Progenitor cell of endocrine pancreas (in vitro differentiated cells): ENCODE results near the gene MRPL20. TPM values are rescaled to one million over a fixed set of nuclear protein-coding genes. Genes with fewer than 3 reads are reported as not detected.
A peak's percentile ranks its signal among the peaks of the same experiment; 100 is the strongest.

Experiments
- DNase-seq: peaks from one replicate; pipeline ENCODE4 v3.0.0; 2021; ENCODE audit warnings: low spot score; ENCODE audit not compliant: unreplicated experiment
- H3K27ac Mint-ChIP-seq: 2 replicates; pipeline ENCODE4 v1.8.0; 2021; ENCODE audit warnings: mild to moderate bottlenecking, moderate library complexity, mixed read lengths
- H3K27me3 Mint-ChIP-seq: 2 replicates; pipeline ENCODE4 v1.8.0; 2021; ENCODE audit warnings: mixed read lengths
- H3K36me3 Mint-ChIP-seq: 2 replicates; pipeline ENCODE4 v1.8.0; 2022; ENCODE audit warnings: mixed read lengths; ENCODE audit not compliant: insufficient read depth
- H3K4me1 Mint-ChIP-seq: 2 replicates; pipeline ENCODE4 v1.8.0; 2021; ENCODE audit warnings: low read depth, mixed read lengths
- H3K4me3 Mint-ChIP-seq: 2 replicates; pipeline ENCODE4 v1.8.0; 2021; ENCODE audit warnings: low read depth, mild to moderate bottlenecking, moderate library complexity, mixed read lengths
- H3K9me3 Mint-ChIP-seq: 2 replicates; pipeline ENCODE4 v1.8.0; 2021; ENCODE audit warnings: low read depth, mixed read lengths
- total RNA-seq: library from RNA; stranded (reverse); gene quantifications from 2 replicates; pipeline ENCODE4 v1.2.1, GENCODE V29; 2021
- TF ChIP-seq, protein P1 (sequence below): fragments of 200-600 bp; sonication (generic); IDR thresholded peaks from one replicate; pipeline ENCODE4 v1.5.0; 2021; ENCODE audit warnings: antibody characterized with exemption, mild to moderate bottlenecking; ENCODE audit not compliant: unreplicated experiment

MRPL20 gene
- total RNA-seq, 1 donor from 2014 or later: 109 TPM

DNA sequence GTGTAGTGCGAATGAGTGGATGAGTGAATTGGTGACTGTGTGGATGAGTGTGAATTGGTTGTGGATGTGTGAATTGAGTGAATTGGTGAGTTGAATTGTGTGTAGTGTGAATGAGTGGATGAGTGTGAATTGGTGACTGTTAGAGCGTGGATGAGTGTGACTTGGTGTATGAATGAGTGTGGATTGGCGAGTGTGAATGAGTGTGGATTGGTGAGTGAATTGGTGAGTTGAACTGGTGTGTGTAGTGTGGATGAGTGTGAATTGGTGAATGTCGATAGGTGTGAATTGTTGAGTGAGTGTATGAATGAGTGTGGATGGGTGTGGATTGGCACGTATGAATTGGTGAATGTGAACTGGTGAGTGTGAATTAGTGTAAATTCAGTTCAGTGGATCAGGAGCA lies 39.8 kb downstream of the MRPL20 start:
- no peaks in the 10 kb centered on the region for H3K9me3 Mint-ChIP-seq
- H3K4me3 Mint-ChIP-seq: no peak overlapping the region
- TF ChIP-seq, protein P1, sequence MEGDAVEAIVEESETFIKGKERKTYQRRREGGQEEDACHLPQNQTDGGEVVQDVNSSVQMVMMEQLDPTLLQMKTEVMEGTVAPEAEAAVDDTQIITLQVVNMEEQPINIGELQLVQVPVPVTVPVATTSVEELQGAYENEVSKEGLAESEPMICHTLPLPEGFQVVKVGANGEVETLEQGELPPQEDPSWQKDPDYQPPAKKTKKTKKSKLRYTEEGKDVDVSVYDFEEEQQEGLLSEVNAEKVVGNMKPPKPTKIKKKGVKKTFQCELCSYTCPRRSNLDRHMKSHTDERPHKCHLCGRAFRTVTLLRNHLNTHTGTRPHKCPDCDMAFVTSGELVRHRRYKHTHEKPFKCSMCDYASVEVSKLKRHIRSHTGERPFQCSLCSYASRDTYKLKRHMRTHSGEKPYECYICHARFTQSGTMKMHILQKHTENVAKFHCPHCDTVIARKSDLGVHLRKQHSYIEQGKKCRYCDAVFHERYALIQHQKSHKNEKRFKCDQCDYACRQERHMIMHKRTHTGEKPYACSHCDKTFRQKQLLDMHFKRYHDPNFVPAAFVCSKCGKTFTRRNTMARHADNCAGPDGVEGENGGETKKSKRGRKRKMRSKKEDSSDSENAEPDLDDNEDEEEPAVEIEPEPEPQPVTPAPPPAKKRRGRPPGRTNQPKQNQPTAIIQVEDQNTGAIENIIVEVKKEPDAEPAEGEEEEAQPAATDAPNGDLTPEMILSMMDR: no peak
- peaks cover 1% of the 10 kb centered on the region for H3K36me3 Mint-ChIP-seq
- H3K4me1 Mint-ChIP-seq: no peaks in the 10 kb centered on the region
- DNase-seq: no peak
- no peak overlapping the region for H3K27ac Mint-ChIP-seq
- H3K27me3 Mint-ChIP-seq: no peaks in the 10 kb centered on the region

DNA sequence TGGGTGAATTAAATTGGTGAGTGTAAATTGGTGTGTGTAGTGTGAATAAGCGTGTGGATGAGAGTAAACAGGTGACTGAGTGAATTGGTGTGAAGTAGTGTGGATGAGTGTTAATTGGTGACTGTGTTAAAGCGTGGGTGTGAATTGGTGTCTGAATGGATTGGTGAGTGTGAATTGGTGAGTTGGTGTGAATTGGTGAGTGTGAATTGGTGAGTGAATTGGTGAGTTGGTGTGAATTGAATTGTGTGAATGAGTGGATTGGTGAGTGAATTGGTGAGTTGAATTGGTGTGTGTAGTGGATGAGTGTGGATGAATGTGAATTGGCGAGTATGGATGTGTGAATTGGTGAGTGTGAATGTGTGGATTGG lies 40.4 kb downstream of the MRPL20 start:
- Mint-ChIP-seq H3K36me3 (no peaks in the 10 kb centered on the region), H3K27me3 (peaks cover 4% of the 10 kb centered on the region), H3K4me3 (no peak overlapping the region), H3K9me3 (no peaks in the 10 kb centered on the region), H3K27ac (no peak overlapping the region), H3K4me1 (peaks cover 2% of the 10 kb centered on the region)
- no peak for DNase-seq
- TF ChIP-seq, protein P1: no peak

DNA sequence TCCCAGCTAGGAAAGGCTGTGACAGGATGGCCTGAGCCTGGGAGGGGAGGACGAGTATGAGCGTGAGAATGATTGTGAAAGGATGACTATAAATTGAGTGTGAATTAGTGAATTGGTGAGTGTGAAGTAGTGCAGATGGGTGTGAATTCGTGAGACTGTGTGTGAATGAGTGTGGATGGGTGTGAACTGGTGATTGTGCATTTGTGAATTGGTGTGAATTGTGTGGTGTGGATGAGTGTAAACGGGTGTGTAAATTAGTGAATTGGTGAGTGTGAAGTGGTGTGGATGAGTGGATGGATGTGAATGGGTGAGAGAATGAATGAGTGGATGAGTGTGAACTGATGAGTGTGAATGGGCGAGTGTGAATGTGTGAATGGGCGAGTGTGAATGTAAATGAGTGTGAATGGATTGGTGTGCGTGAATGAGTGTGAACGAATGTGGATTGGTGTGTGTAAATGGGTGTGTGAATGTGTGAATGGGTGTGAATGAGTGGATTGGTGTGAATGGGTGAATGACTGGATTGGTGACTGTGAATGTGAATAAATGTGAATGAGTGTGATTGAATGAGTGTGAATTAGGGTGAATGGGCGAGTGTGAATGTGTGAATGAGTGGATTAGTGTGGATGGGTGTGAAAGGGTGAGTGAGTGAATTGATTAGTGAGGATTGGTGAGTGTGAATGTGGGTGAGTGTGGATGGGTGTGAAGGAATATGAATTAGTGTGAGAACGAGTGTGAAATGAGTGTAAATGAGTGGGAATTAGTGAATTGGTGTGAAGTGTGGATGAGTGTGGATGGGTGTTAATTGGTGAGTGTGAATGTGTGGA lies 41.0 kb downstream of the MRPL20 start:
- Mint-ChIP-seq H3K36me3 (no peaks in the 10 kb centered on the region), H3K27me3 (peaks cover 4% of the 10 kb centered on the region), H3K27ac (no peak overlapping the region), H3K9me3 (no peaks in the 10 kb centered on the region), H3K4me3 (no peak overlapping the region), H3K4me1 (peaks cover 2% of the 10 kb centered on the region)
- TF ChIP-seq, protein P1: no peak
- no peak for DNase-seq

DNA sequence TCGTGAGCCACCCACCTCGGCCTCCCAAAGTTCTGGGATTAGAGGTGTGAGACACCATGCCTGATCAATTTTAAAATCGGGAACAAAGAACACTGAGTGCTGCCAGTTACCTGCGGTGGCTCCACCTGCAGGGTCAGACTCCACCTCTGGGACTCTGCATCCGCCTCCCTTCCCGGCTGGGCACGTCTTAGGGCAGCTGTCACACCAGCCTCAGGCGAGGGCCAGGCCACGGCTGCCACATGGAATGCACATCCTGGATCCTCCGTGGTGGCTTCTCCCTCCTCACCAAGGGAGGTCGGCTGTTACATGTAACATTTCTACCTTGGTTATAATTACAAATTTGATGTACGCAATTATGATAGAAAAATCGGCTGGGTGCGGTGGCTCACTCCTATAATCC lies 42.8 kb downstream of the MRPL20 start:
- Mint-ChIP-seq H3K4me3 (no peak overlapping the region), H3K9me3 (no peaks in the 10 kb centered on the region), H3K27me3 (peaks cover 10% of the 10 kb centered on the region), H3K4me1 (peaks cover 5% of the 10 kb centered on the region), H3K27ac (no peak overlapping the region), H3K36me3 (no peaks in the 10 kb centered on the region)
- no peak for DNase-seq
- TF ChIP-seq, protein P1: no peak

DNA sequence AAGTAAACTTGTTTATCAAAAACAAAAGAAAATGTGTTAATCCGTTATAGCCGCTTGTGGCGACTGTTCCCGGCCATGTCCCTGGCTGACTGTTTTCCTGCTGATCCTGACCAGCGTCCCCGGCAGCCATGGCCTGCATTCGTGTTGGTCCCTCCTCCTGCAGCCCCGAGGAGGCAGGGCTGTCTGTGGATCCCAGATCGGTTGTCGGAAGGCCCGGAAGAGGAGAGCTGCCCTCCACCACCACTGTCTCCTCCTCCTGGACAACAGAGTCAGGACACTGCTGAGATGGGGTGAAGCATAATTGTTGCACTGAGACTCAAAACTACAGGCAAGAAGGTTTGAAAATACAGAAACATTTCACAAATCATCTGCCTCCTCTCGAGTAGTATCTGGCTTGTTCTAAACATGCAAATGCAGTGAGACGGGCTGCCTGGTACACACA lies 45.1 kb downstream of the MRPL20 start:
- Mint-ChIP-seq H3K27me3 (peaks cover 10% of the 10 kb centered on the region), H3K4me3 (no peak overlapping the region), H3K9me3 (no peaks in the 10 kb centered on the region), H3K27ac (no peak overlapping the region), H3K36me3 (no peaks in the 10 kb centered on the region), H3K4me1 (peaks cover 14% of the 10 kb centered on the region)
- TF ChIP-seq, protein P1: no peak
- DNase-seq: peak; percentile 8
